HG02763 (cell line): ENCODE data around the gene CCND2.

ENCODE experiments used
- ATAC-seq: cut with Tn5 transposase; IDR thresholded peaks from one replicate; pipeline ENCODE4 v1.9.1; 2021; ENCODE audit warnings: mild to moderate bottlenecking, moderate library complexity; ENCODE audit not compliant: unreplicated experiment

The CCND2 gene

GRCh38 chr12:4289231-4289878 is 15.8 kb downstream of the CCND2 start:
- ATAC-seq = no peak

- ATAC-seq = no peak
Measured at GRCh38 chr12:4289998-4290790, 16.6 kb downstream of the CCND2 start.

DNA sequence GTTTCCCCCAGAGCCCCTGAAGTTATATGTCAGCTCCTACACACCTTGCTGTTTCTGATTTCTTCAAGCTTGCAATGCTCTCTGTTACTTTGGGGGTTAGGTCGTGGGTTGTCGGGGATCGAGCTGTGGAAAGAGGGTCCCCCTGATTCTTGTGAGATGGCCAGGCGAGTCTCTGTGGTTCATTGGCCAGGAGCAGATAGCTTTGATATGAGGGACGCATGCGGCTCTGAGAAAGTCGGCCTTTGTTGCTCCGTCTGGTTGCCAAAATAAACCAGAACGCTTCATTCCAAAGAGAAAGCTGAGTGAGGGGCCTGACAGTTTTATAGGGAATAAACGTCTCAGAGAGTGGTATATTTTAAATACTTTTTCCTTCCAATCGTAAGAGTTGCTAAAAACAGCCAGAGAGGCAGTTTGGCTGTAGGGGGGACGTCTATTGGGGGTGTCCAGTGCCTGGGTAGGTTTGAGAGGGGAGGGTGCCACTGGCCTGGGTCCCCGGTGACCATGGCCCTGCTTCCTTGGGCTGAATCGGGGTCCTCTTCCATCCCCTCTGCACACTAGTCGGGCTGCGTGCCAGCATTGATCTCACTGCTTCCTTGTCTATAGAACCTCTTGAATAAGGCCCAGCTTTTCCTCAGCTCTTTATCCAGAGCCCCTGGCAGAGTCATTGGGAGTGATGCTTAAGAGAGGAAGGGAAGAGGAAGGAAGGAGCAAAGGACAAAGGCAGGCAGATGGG is 18.9 kb downstream of the CCND2 start:
- no peak for ATAC-seq

GRCh38 chr12:4293299-4293965 is 19.9 kb downstream of the CCND2 start:
- ATAC-seq = no peak

DNA sequence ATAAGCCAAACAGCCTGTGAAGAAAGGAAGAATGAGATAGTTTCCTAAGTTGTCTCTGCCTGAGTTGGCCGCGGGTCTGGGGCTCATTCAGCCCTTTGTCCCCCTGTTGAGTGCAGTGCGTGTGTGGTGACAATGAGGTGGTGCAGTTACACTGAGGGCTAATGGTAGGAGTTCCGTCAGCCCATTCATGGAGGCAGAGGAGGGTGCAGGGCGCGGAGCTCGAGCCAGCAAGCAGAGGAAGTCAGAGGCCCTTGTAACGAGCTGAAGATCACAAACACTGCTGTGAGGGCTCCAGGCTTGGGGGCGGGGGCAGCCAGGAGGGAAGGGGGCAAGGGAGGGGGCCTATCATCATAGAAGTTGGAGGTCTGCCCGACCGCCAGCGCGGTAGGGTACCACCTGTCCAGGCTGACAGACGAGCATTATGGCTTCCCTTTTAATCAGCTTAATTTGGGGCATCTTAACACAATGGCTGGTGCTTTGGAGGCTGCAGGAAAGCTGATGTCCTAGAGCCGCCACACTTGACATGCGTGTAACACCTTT is 20.5 kb downstream of the CCND2 start:
- ATAC-seq = no peak

DNA sequence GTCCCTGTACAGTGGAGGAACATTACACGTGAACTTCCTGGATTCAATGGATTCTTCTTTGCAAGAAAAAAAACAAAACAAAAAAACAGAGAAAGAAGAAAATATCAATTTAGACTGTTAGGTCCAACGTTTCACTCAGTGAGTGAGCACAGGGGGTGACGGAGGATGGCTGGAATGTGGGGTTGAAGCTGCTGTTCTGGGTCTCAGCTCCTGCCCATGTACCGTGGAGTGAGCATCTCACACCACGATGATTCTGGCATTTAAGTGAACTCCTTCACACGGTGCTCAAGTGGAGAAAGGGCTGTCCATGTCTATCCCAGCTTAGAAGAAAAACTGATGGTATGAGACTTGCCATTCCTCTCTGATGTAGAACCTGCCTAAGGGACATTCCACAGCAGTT is 23.2 kb downstream of the CCND2 start:
- ATAC-seq = no peak

- no peak for ATAC-seq
Measured at GRCh38 chr12:4297617-4298016, 24.1 kb downstream of the CCND2 start.

- no peak for ATAC-seq
Measured at GRCh38 chr12:4300883-4301282, 27.3 kb downstream of the CCND2 start.

DNA sequence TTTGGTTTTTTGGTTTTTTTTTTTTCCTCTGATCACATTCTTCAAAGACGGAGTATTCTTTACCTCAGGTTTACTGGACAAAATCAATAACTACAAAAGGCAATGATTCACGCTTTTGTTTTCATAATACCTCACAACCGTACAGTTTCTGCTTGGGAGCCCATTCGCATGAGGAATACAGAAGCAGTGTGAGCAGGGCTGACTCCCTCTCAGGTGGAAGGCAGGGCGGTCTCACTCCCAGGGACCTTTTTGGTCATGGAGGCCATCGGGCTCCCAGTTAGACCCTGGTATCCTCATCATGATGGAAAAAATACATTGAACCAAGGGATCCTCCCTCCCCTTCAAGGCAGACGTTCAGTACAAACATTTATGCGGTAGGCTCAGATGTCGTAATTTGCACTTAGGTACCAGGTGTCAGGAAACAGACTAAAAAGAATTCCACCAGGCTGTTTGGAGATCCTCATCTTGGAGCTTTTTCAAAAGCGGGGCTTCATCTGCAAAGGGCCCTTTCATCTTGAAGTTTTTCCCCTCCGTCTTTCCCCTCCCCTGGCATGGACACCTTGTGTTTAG is 28.5 kb downstream of the CCND2 start:
- ATAC-seq = no peak

GRCh38 chr12:4302881-4303280 is 29.3 kb downstream of the CCND2 start:
- no peak for ATAC-seq

- no peak for ATAC-seq
Measured at GRCh38 chr12:4303750-4304149, 30.2 kb downstream of the CCND2 start.

DNA sequence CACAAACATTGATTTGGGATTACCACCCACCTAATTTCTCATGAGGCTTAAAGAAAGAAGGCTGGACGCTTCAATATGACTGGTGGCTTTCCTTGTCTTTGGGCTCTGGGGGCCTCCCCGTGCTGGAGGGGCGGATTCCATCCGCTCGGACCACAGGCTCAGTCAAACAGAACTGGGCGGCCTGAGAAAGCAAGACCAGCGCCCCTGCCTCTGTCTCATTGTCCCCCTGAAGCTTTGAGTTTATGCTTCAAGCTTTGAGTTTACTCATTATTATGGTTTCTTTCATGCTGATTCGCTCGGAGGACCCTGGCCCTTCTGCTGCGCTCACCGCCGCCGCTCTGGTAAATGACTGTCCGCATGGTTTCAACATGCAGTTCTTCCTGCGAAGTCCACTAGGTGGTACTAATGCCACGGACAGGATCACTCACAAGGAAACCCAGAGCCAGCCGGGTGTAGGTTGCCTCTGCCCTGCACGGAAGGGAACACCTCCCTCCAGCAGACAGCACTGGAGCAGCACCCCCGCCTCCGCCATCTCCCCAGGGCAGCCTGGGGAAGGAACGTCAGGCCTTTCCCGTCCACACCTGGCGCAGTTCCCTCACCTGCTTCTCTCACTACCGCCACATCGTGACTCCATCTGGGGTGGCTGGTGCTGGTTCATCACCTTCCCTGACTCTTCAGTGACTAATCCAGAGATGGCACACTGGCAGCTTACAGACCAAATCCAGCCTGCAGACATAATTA is 34.2 kb downstream of the CCND2 start:
- no peak for ATAC-seq

- no peak for ATAC-seq
Measured at GRCh38 chr12:4308334-4308950, 34.9 kb downstream of the CCND2 start.

- ATAC-seq = no peak
Measured at GRCh38 chr12:4311776-4312175, 38.2 kb downstream of the CCND2 start.

DNA sequence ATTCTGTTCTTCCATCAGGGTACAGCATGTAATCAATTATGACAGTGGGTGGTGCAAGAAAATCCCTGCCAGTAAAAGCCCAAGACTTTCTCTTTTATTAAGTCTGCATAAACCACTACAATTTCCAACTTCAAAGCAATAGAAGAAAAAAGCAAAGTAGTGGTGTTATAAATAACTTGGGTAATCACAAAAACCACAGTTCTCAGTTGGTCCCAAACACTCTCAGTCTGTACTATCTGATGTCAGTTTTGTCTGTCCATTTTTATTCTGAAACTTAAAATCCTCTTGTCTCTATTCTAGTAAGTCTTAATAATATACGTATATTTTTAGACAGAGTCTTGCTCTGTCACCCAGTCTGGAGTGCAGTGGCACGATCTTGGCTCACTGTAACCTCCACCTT is 38.7 kb downstream of the CCND2 start:
- ATAC-seq = no peak

- peak; percentile 27 for ATAC-seq
Measured at GRCh38 chr12:4320497-4320852, 46.9 kb downstream of the CCND2 start.

GRCh38 chr12:4320853-4321701 is 47.5 kb downstream of the CCND2 start, which contains the start of gene TIGAR:
Gene TIGAR, plus strand, starts transcription at chr12:4321213. Its CDS starts 59 bp downstream, at chr12:4321272.
- peak; percentile 98 for ATAC-seq

DNA sequence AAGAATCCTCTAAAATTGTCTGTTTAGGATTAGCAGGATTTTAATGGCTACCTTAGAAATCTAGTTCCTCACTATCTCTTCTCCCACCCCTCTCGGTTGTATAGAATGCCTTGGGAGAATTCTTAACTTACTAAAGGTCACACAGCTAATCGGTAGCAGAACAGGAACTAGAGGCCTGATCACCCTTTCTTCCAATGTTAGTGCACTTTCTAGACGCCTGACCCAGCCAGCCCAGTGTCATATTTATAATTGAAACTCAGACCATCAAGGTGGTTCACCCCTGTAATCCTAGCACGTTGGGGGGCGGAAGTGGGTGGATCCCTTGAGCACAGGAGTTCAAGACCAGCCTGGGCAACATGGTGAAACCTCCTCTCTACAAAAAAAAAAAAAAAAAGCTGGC is 49.2 kb downstream of the CCND2 start:
- no peak for ATAC-seq
